H1 (cell line): ENCODE data around the gene SBF2. TPM values are rescaled to one million over a fixed set of nuclear protein-coding genes. Genes with fewer than 3 reads are reported as not detected.
A peak's percentile ranks its signal among the peaks of the same experiment; 100 is the strongest.

Source experiments
- CTCF ChIA-PET: fragments of 300-600 bp; sonication (Branson Sonifier 250); formaldehyde crosslinking; loops from one replicate; lab custom pipeline; 2021; ENCODE audit not compliant: partially characterized antibody; lab: Charles Lee
- POLR2A ChIA-PET: fragments of 300-600 bp; sonication (Branson Sonifier 250); formaldehyde crosslinking; loops from one replicate; lab custom pipeline; 2021; ENCODE audit warnings: inconsistent platforms; ENCODE audit not compliant: partially characterized antibody; lab: Charles Lee
- DNase-seq, 2 experiments: peaks; one replicate each; pipeline versions ENCODE4 v3.0.0 to v3.0.0-alpha.2; 2010 to 2022; ENCODE audit warnings: low spot score in 2 of 2, low read depth in 1 of 2, mixed read lengths in 1 of 2
- FAIRE-seq: peaks from 2 replicates; lab custom pipeline; 2011; peaks lifted over from hg19 to GRCh38; lab: Jason Lieb, UNC
- H2AFZ ChIP-seq: 2 replicates; pipeline ENCODE4 v1.8.1; 2012; ENCODE audit warnings: low read length, inconsistent platforms
- H2AK5ac ChIP-seq: 2 replicates; pipeline ENCODE4 v1.6.1; 2013; ENCODE audit warnings: low read depth, low read length
- H2BK120ac ChIP-seq: replicated peaks from 2 replicates; pipeline ENCODE3; 2013; ENCODE audit warnings: low read depth, low read length, inconsistent platforms
- H2BK12ac ChIP-seq: 2 replicates; pipeline ENCODE4 v1.6.1; 2013; ENCODE audit warnings: low read depth, low read length
- H2BK15ac ChIP-seq: 2 replicates; pipeline ENCODE4 v1.6.1; 2013; ENCODE audit warnings: low read length
- H2BK20ac ChIP-seq: 2 replicates; pipeline ENCODE4 v1.6.1; 2013; ENCODE audit warnings: low read length
- H2BK5ac ChIP-seq: 2 replicates; pipeline ENCODE4 v1.6.1; 2013; ENCODE audit warnings: low read depth, low read length
- H3K14ac ChIP-seq: 2 replicates; pipeline ENCODE4 v1.6.1; 2013; ENCODE audit warnings: inconsistent platforms; ENCODE audit not compliant: insufficient read length
- H3K18ac ChIP-seq: 2 replicates; pipeline ENCODE4 v1.6.1; 2013; ENCODE audit warnings: low read length; ENCODE audit errors: extremely low read depth
- H3K23ac ChIP-seq: 2 replicates; pipeline ENCODE4 v1.6.1; 2013; ENCODE audit warnings: inconsistent platforms; ENCODE audit not compliant: insufficient read length
- H3K23me2 ChIP-seq: 2 replicates; pipeline ENCODE4 v1.6.1; 2013; ENCODE audit warnings: low read depth, low read length
- H3K27ac ChIP-seq: 2 replicates; pipeline ENCODE4 v1.6.1; 2011; ENCODE audit warnings: low read depth, low read length, inconsistent platforms
- H3K27me3 ChIP-seq, 4 experiments: replicated peaks in 1 of 4; 1 replicate in 1 of 4; 2 replicates in 3 of 4; pipeline versions ENCODE4 v1.6.1 to v1.8.1; 2011 to 2013; ENCODE audit warnings: low read length in 3 of 4, mild to moderate bottlenecking in 3 of 4, inconsistent platforms in 2 of 4, mixed read lengths in 2 of 4, moderate library complexity in 1 of 4; ENCODE audit not compliant: control insufficient read depth in 3 of 4, insufficient read depth in 3 of 4; ENCODE audit errors: extremely low read depth in 1 of 4
- H3K36me3 ChIP-seq, 4 experiments: 2 replicates each; pipeline versions ENCODE4 v1.6.1 to v1.8.1; 2011 to 2013; ENCODE audit warnings: mild to moderate bottlenecking in 4 of 4, low read length in 3 of 4, moderate library complexity in 2 of 4, control low read depth in 1 of 4, inconsistent platforms in 1 of 4; ENCODE audit not compliant: insufficient read depth in 4 of 4, control insufficient read depth in 2 of 4
- H3K4ac ChIP-seq: replicated peaks from 2 replicates; pipeline ENCODE3; 2013; ENCODE audit warnings: low read length, low read depth, mixed read lengths, inconsistent platforms; ENCODE audit not compliant: insufficient read length
- H3K4me1 ChIP-seq, 4 experiments: replicated peaks in 1 of 4; 1 replicate in 1 of 4; 2 replicates in 3 of 4; pipeline versions ENCODE4 v1.6.1 to v1.8.1; 2011 to 2013; ENCODE audit warnings: low read length in 3 of 4, inconsistent platforms in 2 of 4, mixed read lengths in 1 of 4; ENCODE audit not compliant: insufficient read depth in 4 of 4, control insufficient read depth in 3 of 4
- H3K4me2 ChIP-seq, 2 experiments: 2 replicates each; pipeline versions ENCODE4 v1.6.1 to v1.8.1; 2011 to 2013; ENCODE audit warnings: low read depth in 2 of 2, low read length in 2 of 2, control low read depth in 1 of 2, inconsistent platforms in 1 of 2, mild to moderate bottlenecking in 1 of 2; ENCODE audit not compliant: insufficient read depth in 1 of 2
- H3K4me3 ChIP-seq, 4 experiments: fragments of 200-600, 300-600 bp in 1 of 4; sonication (generic), shearing (Covaris generic), sonication (Bioruptor Twin) in 1 of 4; 2 replicates each; pipeline versions ENCODE4 v1.5.1 to v1.8.1; 2011 to 2016; ENCODE audit warnings: low read length in 4 of 4, low read depth in 3 of 4, control low read depth in 2 of 4, inconsistent platforms in 2 of 4, mild to moderate bottlenecking in 2 of 4, mixed read lengths in 1 of 4, moderate library complexity in 1 of 4; ENCODE audit not compliant: insufficient read depth in 2 of 4; ENCODE audit errors: extremely low read depth in 1 of 4
- H3K56ac ChIP-seq: replicated peaks from 2 replicates; pipeline ENCODE3; 2013; ENCODE audit warnings: low read depth, mild to moderate bottlenecking, mixed read lengths, low read length, inconsistent platforms; ENCODE audit not compliant: insufficient read length
- H3K79me1 ChIP-seq: 2 replicates; pipeline ENCODE4 v1.6.1; 2013; ENCODE audit warnings: low read depth, low read length, control low read depth
- H3K79me2 ChIP-seq, 2 experiments: 2 replicates each; pipeline versions ENCODE4 v1.6.1 to v1.8.1; 2012 to 2013; ENCODE audit warnings: low read length in 2 of 2, mild to moderate bottlenecking in 2 of 2, inconsistent platforms in 1 of 2; ENCODE audit not compliant: insufficient read depth in 2 of 2, control insufficient read depth in 1 of 2
- H3K9ac ChIP-seq, 4 experiments: replicated peaks in 1 of 4; 1 replicate in 1 of 4; 2 replicates in 3 of 4; pipeline versions ENCODE4 v1.6.1 to v1.8.1; 2011 to 2013; ENCODE audit warnings: low read depth in 3 of 4, low read length in 3 of 4, control low read depth in 2 of 4, mild to moderate bottlenecking in 2 of 4, moderate library complexity in 2 of 4, inconsistent platforms in 1 of 4; ENCODE audit errors: extremely low read depth in 1 of 4
- H3K9me3 ChIP-seq, 2 experiments: 2 replicates each; pipeline versions ENCODE4 v1.6.1 to v1.8.1; 2012 to 2013; ENCODE audit warnings: mild to moderate bottlenecking in 2 of 2, moderate library complexity in 2 of 2, control low read depth in 1 of 2, inconsistent platforms in 1 of 2, low read depth in 1 of 2, low read length in 1 of 2, mixed read lengths in 1 of 2; ENCODE audit not compliant: insufficient read depth in 2 of 2
- H4K20me1 ChIP-seq, 2 experiments: replicated peaks in 1 of 2; 2 replicates each; pipeline versions ENCODE3 to v1.8.1; 2011 to 2013; ENCODE audit warnings: inconsistent platforms in 2 of 2, low read length in 2 of 2, mild to moderate bottlenecking in 1 of 2; ENCODE audit not compliant: insufficient read depth in 2 of 2, control insufficient read depth in 1 of 2
- H4K5ac ChIP-seq: 2 replicates; pipeline ENCODE4 v1.6.1; 2013; ENCODE audit warnings: low read length, low read depth, mixed read lengths, inconsistent platforms; ENCODE audit not compliant: insufficient read length
- H4K8ac ChIP-seq: 2 replicates; pipeline ENCODE4 v1.8.0; 2013; ENCODE audit warnings: mild to moderate bottlenecking, moderate library complexity, low read length, inconsistent platforms; ENCODE audit not compliant: insufficient read depth; ENCODE audit errors: extremely low read depth
- H4K91ac ChIP-seq: replicated peaks from 2 replicates; pipeline ENCODE3; 2013; ENCODE audit warnings: low read length, mixed read lengths, inconsistent platforms; ENCODE audit not compliant: insufficient read length
- BCL11A ChIP-seq, 2 experiments: IDR thresholded peaks; one replicate each; pipeline ENCODE4 v1.6.1; 2011; ENCODE audit warnings: low read depth in 2 of 2, low read length in 2 of 2, mild to moderate bottlenecking in 2 of 2
- BRCA1 ChIP-seq: IDR thresholded peaks from 2 replicates; pipeline ENCODE4 v1.6.1; 2012; ENCODE audit warnings: low read depth, low read length, improper control_type of control experiment
- CBX5 ChIP-seq: fragments of 300-800, 300-1000 bp; sonication (generic); IDR thresholded peaks from 2 replicates; pipeline ENCODE4 v1.7.1; 2016; ENCODE audit warnings: antibody characterized with exemption, low read length, low read depth
- KDM4A ChIP-seq: IDR thresholded peaks from one replicate; pipeline ENCODE4 v1.7.1; 2012; ENCODE audit warnings: low read depth, mild to moderate bottlenecking, moderate library complexity, low read length, inconsistent platforms; ENCODE audit not compliant: severe bottlenecking
- PHF8 ChIP-seq: fragments of 200-600 bp; sonication (generic); conservative IDR thresholded peaks from 2 replicates; pipeline ENCODE4 v1.7.1; 2012; ENCODE audit warnings: low read depth, mild to moderate bottlenecking, inconsistent platforms, low read length, moderate library complexity
- RNF2 ChIP-seq: fragments of 200-900, 300-1000 bp; sonication (generic); IDR thresholded peaks from 2 replicates; pipeline ENCODE4 v1.7.1; 2016; ENCODE audit warnings: borderline replicate concordance, low read depth, mild to moderate bottlenecking, antibody characterized with exemption, low read length; ENCODE audit not compliant: poor library complexity, severe bottlenecking; ENCODE audit errors: missing control alignments
- SRF ChIP-seq: IDR thresholded peaks from 2 replicates; pipeline ENCODE4 v1.6.1; 2011; ENCODE audit warnings: mild to moderate bottlenecking, low read depth, low read length, moderate library complexity
- WGBS, 2 experiments: shearing (Covaris generic) in 1 of 2; methylation state at CpG; one replicate each; pipeline versions ENCODE4 v1.1.6 to v1.1.7; 2013 to 2015; ENCODE audit warnings: low lambda C conversion rate in 2 of 2, mixed read lengths in 2 of 2, inconsistent platforms in 1 of 2, low coverage in 1 of 2, missing lambda C conversion rate in 1 of 2; ENCODE audit not compliant: insufficient replicate concordance in 2 of 2, insufficient coverage in 1 of 2, insufficient read length in 1 of 2; ENCODE audit errors: extremely low coverage in 1 of 2, missing lambda C conversion rate in 1 of 2; 5-methylcytosine and 5-hydroxymethylcytosine counted together
- polyA plus RNA-seq, 7 experiments: library from polyadenylated mRNA; depleted of rRNA in 3 of 7; stranded (reverse) in 5 of 7; unstranded in 2 of 7; fragments of >200 nt in 5 of 7; fragments of 200-250 nt in 2 of 7; gene quantifications; 1 replicate in 5 of 7; 2 replicates in 1 of 7; 4 replicates in 1 of 7; pipeline versions ENCODE4 v1.2.1 to v1.2.3, GENCODE V29; 2011 to 2013; ENCODE audit warnings: missing spikeins in 2 of 7, mixed read lengths in 2 of 7
- total RNA-seq: library from RNA; stranded (reverse); fragmentation: NEBNext Ultra II Directional; extraction: Animal tissue kit (Norgen Biotek cat#: 25700); gene quantifications from 2 replicates; pipeline ENCODE4 v1.2.1, GENCODE V29; 2021
- TF ChIP-seq, protein P1 (sequence below): IDR thresholded peaks from 2 replicates; pipeline ENCODE4 v1.6.1; 2012; ENCODE audit warnings: low read length, inconsistent platforms
- TF ChIP-seq, protein P2 (sequence below): IDR thresholded peaks from 2 replicates; pipeline ENCODE4 v1.6.1; 2011; ENCODE audit warnings: low read length, improper control_type of control experiment

The SBF2 gene
- total and polyA plus RNA-seq, 2 of the 8 experiments (the other 6 are each of a cell fraction or from before 2014, with no cell fraction given): 36.7 to 50.5 TPM

DNA sequence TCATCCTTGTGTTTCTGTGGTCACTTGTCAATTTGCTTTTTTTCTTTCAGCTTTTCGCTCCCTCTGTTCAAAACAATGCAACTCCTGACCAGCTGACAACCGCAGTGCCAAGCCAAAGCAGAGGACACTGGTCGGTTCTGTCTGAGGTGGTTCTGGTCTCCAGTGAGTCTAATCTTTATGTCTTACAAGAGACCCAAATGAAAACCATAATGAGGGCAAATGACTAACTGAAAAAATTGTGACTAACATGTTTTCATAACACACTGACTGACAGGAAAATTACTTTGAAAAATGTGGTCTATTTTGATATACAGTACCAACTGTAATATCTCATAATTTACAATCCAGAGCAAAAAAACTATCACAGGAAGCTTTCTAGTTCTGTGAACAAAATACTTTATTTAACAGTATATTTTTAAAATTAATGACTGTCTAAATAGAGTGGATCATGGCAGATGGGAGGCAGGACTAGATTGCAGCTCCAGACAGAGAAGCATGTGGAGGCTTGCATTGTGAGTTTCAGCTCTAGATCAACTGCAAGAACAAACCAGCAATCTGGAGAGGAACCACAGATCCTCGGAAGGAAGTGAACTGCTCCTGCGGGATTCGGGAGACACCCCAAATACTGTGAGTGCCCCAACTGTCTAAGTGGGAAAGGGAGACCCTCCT lies 311.8 kb downstream of the SBF2 start:
- FAIRE-seq: no peak
- Histone ChIP-seq H3K9ac (no peak overlapping the region), H3K18ac (peak overlapping the region; percentile 7; the same call in 1 of the 2 replicates), H4K8ac (no peak overlapping the region), H3K56ac (no peak overlapping the region), H3K23me2 (no peaks in the 10 kb centered on the region), H3K23ac (no peak overlapping the region), H2BK20ac (no peak overlapping the region), H2BK5ac (no peak overlapping the region), H4K91ac (no peak overlapping the region), H2BK15ac (no peak overlapping the region), H3K4me2 (no peak overlapping the region), H2AFZ (no peak overlapping the region), H3K79me2 (no peaks in the 10 kb centered on the region), H3K27ac (no peak overlapping the region), H4K20me1 (no peaks in the 10 kb centered on the region), H3K27me3 (peaks cover 0 to 1% (median 0%) of the 10 kb centered on the region in 4 experiments; a peak in 1 of 7 replicates), H3K4me1 (peaks cover 0 to 6% (median 3%) of the 10 kb centered on the region in 4 experiments; a peak in 4 of 7 replicates), H4K5ac (no peak overlapping the region), H3K14ac (no peak overlapping the region), H3K79me1 (no peaks in the 10 kb centered on the region), H3K9me3 (no peaks in the 10 kb centered on the region), H3K36me3 (no peaks in the 10 kb centered on the region), H3K4ac (no peak overlapping the region), H3K4me3 (no peak overlapping the region), H2BK120ac (no peak overlapping the region), H2BK12ac (no peak overlapping the region), H2AK5ac (no peak overlapping the region)
- 96% methylated on average over 6 of the region's 6 CpGs; no CpG with 5 or more reads in 1 of the 2 experiments for WGBS, 2 experiments
- POLR2A ChIA-PET: interaction anchor here (0.9 to 1.1 kb wide), 3 partner anchors 24 to 370 kb away, joined by 3 to 4 read pairs (median 3); partner anchors contain the start of gene ADM
- no peak for DNase-seq
- CTCF ChIA-PET: interaction anchor here (0.9 to 4.4 kb wide), 6 partner anchors 9 to 385 kb away, joined by 3 to 21 read pairs (median 4); partner anchors contain the start of gene ADM
- TF ChIP-seq BRCA1 (no peak), RNF2 (no peak), CBX5 (no peak), PHF8 (no peak), SRF (no peak), KDM4A (no peak), BCL11A (IDR thresholded peaks at IDR 0.05; ENCODE audit: low read depth in 2 of 2, low read length in 2 of 2) (no peak)
- TF ChIP-seq, protein P1, sequence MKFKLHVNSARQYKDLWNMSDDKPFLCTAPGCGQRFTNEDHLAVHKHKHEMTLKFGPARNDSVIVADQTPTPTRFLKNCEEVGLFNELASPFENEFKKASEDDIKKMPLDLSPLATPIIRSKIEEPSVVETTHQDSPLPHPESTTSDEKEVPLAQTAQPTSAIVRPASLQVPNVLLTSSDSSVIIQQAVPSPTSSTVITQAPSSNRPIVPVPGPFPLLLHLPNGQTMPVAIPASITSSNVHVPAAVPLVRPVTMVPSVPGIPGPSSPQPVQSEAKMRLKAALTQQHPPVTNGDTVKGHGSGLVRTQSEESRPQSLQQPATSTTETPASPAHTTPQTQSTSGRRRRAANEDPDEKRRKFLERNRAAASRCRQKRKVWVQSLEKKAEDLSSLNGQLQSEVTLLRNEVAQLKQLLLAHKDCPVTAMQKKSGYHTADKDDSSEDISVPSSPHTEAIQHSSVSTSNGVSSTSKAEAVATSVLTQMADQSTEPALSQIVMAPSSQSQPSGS: no peak
- TF ChIP-seq, protein P2, sequence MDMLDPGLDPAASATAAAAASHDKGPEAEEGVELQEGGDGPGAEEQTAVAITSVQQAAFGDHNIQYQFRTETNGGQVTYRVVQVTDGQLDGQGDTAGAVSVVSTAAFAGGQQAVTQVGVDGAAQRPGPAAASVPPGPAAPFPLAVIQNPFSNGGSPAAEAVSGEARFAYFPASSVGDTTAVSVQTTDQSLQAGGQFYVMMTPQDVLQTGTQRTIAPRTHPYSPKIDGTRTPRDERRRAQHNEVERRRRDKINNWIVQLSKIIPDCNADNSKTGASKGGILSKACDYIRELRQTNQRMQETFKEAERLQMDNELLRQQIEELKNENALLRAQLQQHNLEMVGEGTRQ: no peak
